Activated T-helper 9 cell treated with anti-CD3 and anti-CD28 coated beads, Interleukin-2, amount 50 U/mL, for 16 hours (primary cell): ENCODE measurements around the gene OR11H6.
"Not testable (repeated sequence)": the region's sequence is repeated elsewhere in the genome, so short reads cannot be mapped to it uniquely, and the experiment has no call there.

Source experiments
- DNase-seq: peaks from one replicate; pipeline ENCODE4 v3.0.0-alpha.2; 2020; ENCODE audit warnings: low read depth

Gene OR11H6

DNA sequence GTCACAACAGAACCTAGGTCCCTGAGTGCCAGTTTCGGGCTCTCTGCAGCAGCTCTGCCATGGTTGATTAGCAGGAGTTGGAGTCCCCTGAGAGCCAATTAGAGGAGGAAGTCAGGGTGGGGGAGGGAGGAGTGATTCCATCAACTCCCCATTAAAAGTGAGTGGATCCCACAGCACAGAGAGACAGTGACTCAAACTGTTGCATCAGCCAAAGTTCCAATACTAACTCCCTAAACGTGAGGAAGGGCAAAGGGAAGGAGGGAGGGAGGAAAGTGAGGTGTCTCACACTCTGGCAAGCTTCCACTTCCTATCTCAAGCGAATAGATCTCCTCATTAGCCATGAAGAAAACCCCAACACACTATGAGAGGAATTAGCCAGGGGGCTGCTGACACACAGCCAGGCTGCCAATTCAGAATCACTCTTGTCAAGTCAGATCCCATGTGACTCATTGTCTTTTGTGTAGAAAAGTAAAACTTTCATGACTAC lies 39.2 kb downstream of the OR11H6 start:
- no peak for DNase-seq

DNA sequence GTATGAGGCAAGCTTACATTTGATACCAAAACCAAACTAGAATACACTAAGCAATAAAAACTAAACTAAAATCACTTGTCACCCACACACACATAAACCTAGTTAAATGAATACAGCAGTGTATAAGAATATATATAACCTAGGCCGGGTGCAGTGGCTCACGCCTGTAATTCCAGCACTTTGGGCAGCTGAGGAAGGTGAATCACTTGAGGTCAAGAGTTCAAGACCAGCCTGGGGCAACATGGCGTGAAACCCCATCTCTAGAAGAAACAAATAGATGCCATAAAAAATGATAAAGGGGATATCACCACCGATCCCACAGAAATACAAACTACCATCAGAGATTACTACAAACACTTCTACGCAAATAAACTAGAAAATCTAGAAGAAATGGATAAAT lies 40.9 kb downstream of the OR11H6 start:
- not testable (repeated sequence) for DNase-seq

DNA sequence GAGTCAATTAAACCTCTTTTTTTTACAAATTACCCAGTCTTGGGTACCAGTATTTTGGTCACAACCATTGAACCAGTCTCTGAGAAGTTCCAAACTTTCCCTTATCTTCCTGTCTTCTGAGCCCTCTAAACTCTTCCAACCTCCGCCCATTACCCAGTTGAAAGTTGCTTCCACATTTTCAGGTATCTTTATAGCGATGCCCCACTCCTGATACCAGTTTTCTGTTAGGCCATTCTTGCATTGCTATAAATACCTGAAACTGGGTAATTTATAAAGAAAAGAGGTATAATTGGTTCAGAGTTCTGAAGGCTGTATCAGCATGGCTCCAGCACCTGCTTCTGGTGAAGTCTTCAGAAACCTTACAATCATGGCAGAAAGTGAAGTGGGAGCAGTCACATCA lies 50.6 kb downstream of the OR11H6 start:
- no peak for DNase-seq
